IMR-90 (cell line): Measurements from ENCODE around the gene MEGF6. TPM values are rescaled to one million over a fixed set of nuclear protein-coding genes. Genes with fewer than 3 reads are reported as not detected.

ENCODE experiments used
- ATAC-seq: fragments of 200-7000 bp; cut with Tn5 transposase; 2 replicates; pipeline ENCODE4 v1.9.1; 2020; ENCODE audit warnings: low read depth, mild to moderate bottlenecking, moderate library complexity
- BruUV-seq: library from RNA; stranded (reverse); fragments of 400-500 nt; replicated peaks from 2 replicates; lab custom pipeline; 2021; lab: Mats Ljungman, UMichigan
- CTCF ChIA-PET: fragments of 300-600 bp; formaldehyde crosslinking; extraction: SDS; loops from one replicate; lab custom pipeline; 2021; ENCODE audit warnings: antibody characterized with exemption; lab: Yijun Ruan, JAX
- POLR2A ChIA-PET: fragments of 300-600 bp; sonication (Branson Sonifier 250); formaldehyde crosslinking; loops from one replicate; lab custom pipeline; 2022; ENCODE audit warnings: antibody characterized with exemption; ENCODE audit not compliant: unreplicated experiment; lab: Charles Lee
- DNase-seq: peaks from one replicate; pipeline ENCODE4 v3.0.0; 2013
- H2AFZ ChIP-seq: replicated peaks from 2 replicates; pipeline ENCODE3; 2013; ENCODE audit warnings: low read length, mild to moderate bottlenecking; ENCODE audit not compliant: poor library complexity
- H2AK5ac ChIP-seq: 2 replicates; pipeline ENCODE4 v1.6.1; 2013; ENCODE audit warnings: low read depth, low read length, inconsistent platforms
- H2AK9ac ChIP-seq: replicated peaks from 2 replicates; pipeline ENCODE3; 2013; ENCODE audit warnings: mild to moderate bottlenecking, low read depth, low read length, moderate library complexity; ENCODE audit not compliant: poor library complexity
- H2BK120ac ChIP-seq: 2 replicates; pipeline ENCODE4 v1.6.1; 2013; ENCODE audit warnings: low read depth, low read length, inconsistent platforms
- H2BK15ac ChIP-seq: 3 replicates; pipeline ENCODE4 v1.6.1; 2013; ENCODE audit warnings: low read depth, low read length, inconsistent platforms
- H2BK20ac ChIP-seq: 2 replicates; pipeline ENCODE4 v1.6.1; 2013; ENCODE audit warnings: low read depth, mild to moderate bottlenecking, inconsistent platforms, low read length, moderate library complexity
- H2BK5ac ChIP-seq: 2 replicates; pipeline ENCODE4 v1.6.1; 2013; ENCODE audit warnings: mild to moderate bottlenecking, low read depth, low read length, inconsistent platforms; ENCODE audit not compliant: poor library complexity, severe bottlenecking
- H3K14ac ChIP-seq: replicated peaks from 2 replicates; pipeline ENCODE4 v1.6.1; 2013; ENCODE audit warnings: low read depth, low read length, inconsistent platforms
- H3K18ac ChIP-seq: 2 replicates; pipeline ENCODE4 v1.6.1; 2013; ENCODE audit warnings: low read depth, low read length, control low read depth
- H3K23ac ChIP-seq: 2 replicates; pipeline ENCODE4 v1.6.1; 2013; ENCODE audit warnings: low read depth, low read length, inconsistent platforms
- H3K27ac ChIP-seq: 2 replicates; pipeline ENCODE4 v1.5.1; 2013; ENCODE audit warnings: mild to moderate bottlenecking, control low read depth, low read length; ENCODE audit not compliant: insufficient read depth
- H3K27me3 ChIP-seq: 2 replicates; pipeline ENCODE4 v1.6.1; 2013; ENCODE audit warnings: low read length; ENCODE audit not compliant: control insufficient read depth, insufficient read depth
- H3K36me3 ChIP-seq: 2 replicates; pipeline ENCODE4 v1.6.1; 2013; ENCODE audit warnings: low read length, mixed read lengths; ENCODE audit not compliant: control insufficient read depth, insufficient read depth
- H3K4ac ChIP-seq: 2 replicates; pipeline ENCODE4 v1.6.1; 2013; ENCODE audit warnings: low read depth, low read length, inconsistent platforms
- H3K4me1 ChIP-seq: 2 replicates; pipeline ENCODE4 v1.6.1; 2013; ENCODE audit warnings: low read length, mixed read lengths; ENCODE audit not compliant: control insufficient read depth, insufficient read depth
- H3K4me2 ChIP-seq: 2 replicates; pipeline ENCODE4 v1.6.1; 2013; ENCODE audit warnings: low read depth, mild to moderate bottlenecking, control low read depth, low read length, moderate library complexity
- H3K4me3 ChIP-seq: 2 replicates; pipeline ENCODE4 v1.5.1; 2013; ENCODE audit warnings: low read depth, mild to moderate bottlenecking, control low read depth, low read length, moderate library complexity; ENCODE audit not compliant: insufficient read depth
- H3K56ac ChIP-seq: 2 replicates; pipeline ENCODE4 v1.6.1; 2013; ENCODE audit warnings: low read length, inconsistent platforms; ENCODE audit not compliant: insufficient read depth; ENCODE audit errors: extremely low read depth
- H3K79me1 ChIP-seq, 2 experiments: 2 replicates each; pipeline ENCODE4 v1.6.1; 2013; ENCODE audit warnings: low read length in 2 of 2, inconsistent platforms in 1 of 2, low read depth in 1 of 2
- H3K9ac ChIP-seq: 2 replicates; pipeline ENCODE4 v1.6.1; 2013; ENCODE audit warnings: low read depth, low read length, control low read depth
- H3K9me1 ChIP-seq: 2 replicates; pipeline ENCODE4 v1.6.1; 2013; ENCODE audit warnings: low read length, inconsistent platforms; ENCODE audit not compliant: insufficient read depth
- H3K9me3 ChIP-seq: 2 replicates; pipeline ENCODE4 v1.6.1; 2013; ENCODE audit warnings: low read length; ENCODE audit not compliant: control insufficient read depth, insufficient read depth
- H4K20me1 ChIP-seq: 2 replicates; pipeline ENCODE4 v1.6.1; 2013; ENCODE audit warnings: low read length, inconsistent platforms; ENCODE audit not compliant: insufficient read depth
- H4K5ac ChIP-seq: 2 replicates; pipeline ENCODE4 v1.6.1; 2013; ENCODE audit warnings: mild to moderate bottlenecking, low read depth, low read length, control low read depth
- H4K8ac ChIP-seq, 2 experiments: 2 replicates each; pipeline ENCODE4 v1.6.1; 2013; ENCODE audit warnings: low read depth in 2 of 2, low read length in 2 of 2, control low read depth in 1 of 2, inconsistent platforms in 1 of 2
- H4K91ac ChIP-seq: 2 replicates; pipeline ENCODE4 v1.6.1; 2013; ENCODE audit warnings: low read depth, low read length, inconsistent platforms; ENCODE audit not compliant: insufficient read depth
- BHLHE40 ChIP-seq: fragments of 150-350 bp; IDR thresholded peaks from 2 replicates; pipeline ENCODE4 v1.6.1; 2016; ENCODE audit warnings: mild to moderate bottlenecking, low read depth, low read length
- CEBPB ChIP-seq: IDR thresholded peaks from 2 replicates; pipeline ENCODE4 v1.6.1; 2012; ENCODE audit warnings: low read depth, low read length, improper control_type of control experiment
- CHD1 ChIP-seq: IDR thresholded peaks from 2 replicates; pipeline ENCODE4 v1.6.1; 2012; ENCODE audit warnings: low read depth, low read length, improper control_type of control experiment
- FOS ChIP-seq: fragments of 150-350 bp; IDR thresholded peaks from 2 replicates; pipeline ENCODE4 v1.6.1; 2016; ENCODE audit warnings: low read depth, low read length
- MAFK ChIP-seq: IDR thresholded peaks from 2 replicates; pipeline ENCODE4 v1.6.1; 2012; ENCODE audit warnings: low read depth, low read length, improper control_type of control experiment
- MAZ ChIP-seq: IDR thresholded peaks from 2 replicates; pipeline ENCODE4 v1.6.1; 2012; ENCODE audit warnings: low read depth, mild to moderate bottlenecking, low read length, improper control_type of control experiment, moderate library complexity, borderline replicate concordance
- MXI1 ChIP-seq: IDR thresholded peaks from 2 replicates; pipeline ENCODE4 v1.6.1; 2012; ENCODE audit warnings: low read depth, mild to moderate bottlenecking, low read length, moderate library complexity, borderline replicate concordance
- NFE2L2 ChIP-seq: fragments of 150-350 bp; IDR thresholded peaks from 2 replicates; pipeline ENCODE4 v1.6.1; 2016; ENCODE audit warnings: low read depth, mild to moderate bottlenecking, low read length
- POLR2A ChIP-seq: IDR thresholded peaks from 2 replicates; pipeline ENCODE4 v1.6.1; 2012; ENCODE audit warnings: mild to moderate bottlenecking, low read depth, low read length
- RCOR1 ChIP-seq: IDR thresholded peaks from 2 replicates; pipeline ENCODE4 v1.6.1; 2012; ENCODE audit warnings: mild to moderate bottlenecking, low read length, improper control_type of control experiment; ENCODE audit not compliant: insufficient replicate concordance
- RFX5 ChIP-seq: IDR thresholded peaks from 2 replicates; pipeline ENCODE4 v1.8.0; 2012; ENCODE audit warnings: low read depth, mild to moderate bottlenecking, low read length, moderate library complexity
- SMC3 ChIP-seq: fragments of 150-350 bp; IDR thresholded peaks from 2 replicates; pipeline ENCODE4 v1.6.1; 2016; ENCODE audit warnings: low read depth, mild to moderate bottlenecking, antibody characterized with exemption, low read length, moderate library complexity
- WGBS, 2 experiments: methylation state at CpG; one replicate each; pipeline versions ENCODE4 v1.1.5 to v1.1.7; 2013; ENCODE audit warnings: missing lambda C conversion rate in 2 of 2; ENCODE audit not compliant: insufficient read length in 1 of 2; ENCODE audit errors: extremely low coverage in 2 of 2; 5-methylcytosine and 5-hydroxymethylcytosine counted together
- dilution Hi-C: fragments of 300-500 bp; cut with HindIII; formaldehyde crosslinking; loops from one replicate; pipeline ENCODE4 v1.14.3; 2018; ENCODE audit warnings: low sequenced_read_pairs; ENCODE audit not compliant: unreplicated experiment
- in situ Hi-C: fragments of 300-500 bp; cut with MboI; formaldehyde crosslinking; loops from 3 replicates; pipeline ENCODE4 v1.14.3; 2019; ENCODE audit warnings: low sequenced_read_pairs, inconsistent platforms, mixed read lengths
- intact Hi-C: fragments of 100-400 bp; cut with micrococcal nuclease; formaldehyde crosslinking; loops from 2 replicates; pipeline ENCODE4 v1.10.0; 2022
- polyA plus RNA-seq, 3 experiments: library from polyadenylated mRNA; depleted of rRNA; stranded (reverse); fragments of >200 nt; gene quantifications; 2 replicates each; pipeline ENCODE4 v1.2.3, GENCODE V29; 2012; ENCODE audit warnings: low replicate concordance in 1 of 3
- total RNA-seq: library from RNA; depleted of rRNA; stranded (reverse); fragments of >200 nt; gene quantifications from 2 replicates; pipeline ENCODE4 v1.2.3, GENCODE V29; 2012
- TF ChIP-seq, protein P1 (sequence below): fragments of 150-350 bp; IDR thresholded peaks from 2 replicates; pipeline ENCODE4 v1.6.1; 2016; ENCODE audit warnings: low read depth, mild to moderate bottlenecking, low read length, moderate library complexity, borderline replicate concordance
- TF ChIP-seq, protein P2 (sequence below): fragments of 150-350 bp; IDR thresholded peaks from 2 replicates; pipeline ENCODE4 v1.6.1; 2017; ENCODE audit warnings: mild to moderate bottlenecking, antibody characterized with exemption, low read length, low read depth
- TF ChIP-seq, protein P3 (sequence below): conservative IDR thresholded peaks from 2 replicates; pipeline ENCODE4 v1.5.1; 2012; ENCODE audit warnings: mild to moderate bottlenecking, low read depth, low read length, improper control_type of control experiment

Gene MEGF6
- total and polyA plus RNA-seq, 2 of the 4 experiments (the other 2 are of a cell fraction), result 0.72 to 4.1 TPM

DNA sequence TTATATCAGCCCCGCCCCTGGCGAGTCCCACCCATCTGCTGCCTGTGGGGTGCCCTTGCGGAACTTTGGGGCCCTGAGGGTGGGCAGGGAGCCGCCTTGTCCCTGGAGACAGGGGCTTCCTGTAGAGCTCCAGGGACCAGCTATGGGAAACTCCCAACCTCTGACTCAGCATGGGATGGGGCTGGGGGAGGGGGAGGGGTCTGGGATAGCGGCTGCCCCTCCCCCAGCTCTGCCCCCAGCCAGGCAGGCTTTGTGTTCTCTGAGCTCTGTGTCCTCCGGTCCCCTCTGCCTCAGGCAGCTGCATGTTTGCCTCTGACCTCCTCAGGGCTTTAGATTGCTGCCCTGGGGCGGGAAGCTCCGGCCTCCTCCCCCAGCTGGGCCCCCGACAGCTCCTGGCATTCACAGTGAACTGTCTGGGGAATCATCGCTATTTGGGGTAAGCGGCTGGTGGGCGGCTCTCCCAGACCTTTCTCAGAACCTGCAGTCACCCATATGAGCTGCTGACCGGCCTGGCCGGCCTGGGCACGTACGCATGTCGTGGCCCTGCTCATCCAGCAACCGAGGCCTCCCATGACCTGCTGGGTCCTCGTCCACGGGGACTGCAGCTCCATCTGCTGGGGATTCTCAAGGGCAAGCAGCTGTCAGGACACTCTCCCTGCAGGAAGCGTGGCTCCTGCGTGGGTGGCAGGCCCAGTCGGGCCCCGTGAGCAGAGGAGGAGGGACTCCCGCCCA lies 139.8 kb downstream of the MEGF6 start:
- no peak overlapping the region for H3K18ac ChIP-seq
- H4K91ac ChIP-seq, result no peak overlapping the region
- H2AK5ac ChIP-seq, result no peak overlapping the region
- no peak overlapping the region for H3K23ac ChIP-seq
- H3K14ac ChIP-seq, result no peak overlapping the region
- POLR2A ChIA-PET, result no interaction called here
- dilution Hi-C loops, result no loop called here
- H3K36me3 ChIP-seq, result no peaks in the 10 kb centered on the region
- intact Hi-C loops, result no loop called here
- H2AFZ ChIP-seq, result peak overlapping the region; percentile 12
- H3K27ac ChIP-seq, result no peak overlapping the region
- peak; percentile 53 for ATAC-seq
- no peak overlapping the region for H2BK20ac ChIP-seq
- no peak overlapping the region for H2BK5ac ChIP-seq
- H3K4me3 ChIP-seq, result no peak overlapping the region
- BruUV-seq, result no TSS peak
- H4K8ac ChIP-seq, result no peak overlapping the region
- H3K4me1 ChIP-seq, result peaks cover 11% of the 10 kb centered on the region
- no peak overlapping the region for H4K5ac ChIP-seq
- CTCF ChIA-PET, result interaction anchor here (0.8 to 2.4 kb wide), 5 partner anchors 8 to 147 kb away, joined by 3 to 12 read pairs (median 3); no protein-coding TSS in a partner anchor
- H3K4me2 ChIP-seq, result no peak overlapping the region
- peak overlapping the region; percentile 11 for H2AK9ac ChIP-seq
- H3K9ac ChIP-seq, result no peak overlapping the region
- peaks cover 3% of the 10 kb centered on the region; the same call in 1 of the 2 replicates for H3K9me1 ChIP-seq
- H2BK15ac ChIP-seq, result no peak overlapping the region
- H3K56ac ChIP-seq, result no peak overlapping the region
- no peaks in the 10 kb centered on the region for H3K9me3 ChIP-seq
- no peak overlapping the region for H3K4ac ChIP-seq
- in situ Hi-C loops, result no loop called here
- no peaks in the 10 kb centered on the region; the same call in 1 of the 2 replicates for H3K27me3 ChIP-seq
- DNase-seq, result peak; percentile 53
- WGBS, 2 experiments, result 56% methylated on average over 8 of the region's 25 CpGs; no CpG with 5 or more reads in 1 of the 2 experiments
- no peaks in the 10 kb centered on the region for H3K79me1 ChIP-seq
- no peaks in the 10 kb centered on the region; the same call in 1 of the 2 replicates for H4K20me1 ChIP-seq
- no peak overlapping the region for H2BK120ac ChIP-seq
- TF ChIP-seq MXI1 (no peak), CEBPB (no peak), SMC3 (peak; percentile 18; the same call in 1 of the 2 replicates), FOS (no peak), RFX5 (no peak), NFE2L2 (no peak), BHLHE40 (no peak), MAZ (peak; percentile 7; the same call in 1 of the 2 replicates), CHD1 (no peak), POLR2A (no peak), MAFK (no peak), RCOR1 (no peak)
- TF ChIP-seq, protein P1, sequence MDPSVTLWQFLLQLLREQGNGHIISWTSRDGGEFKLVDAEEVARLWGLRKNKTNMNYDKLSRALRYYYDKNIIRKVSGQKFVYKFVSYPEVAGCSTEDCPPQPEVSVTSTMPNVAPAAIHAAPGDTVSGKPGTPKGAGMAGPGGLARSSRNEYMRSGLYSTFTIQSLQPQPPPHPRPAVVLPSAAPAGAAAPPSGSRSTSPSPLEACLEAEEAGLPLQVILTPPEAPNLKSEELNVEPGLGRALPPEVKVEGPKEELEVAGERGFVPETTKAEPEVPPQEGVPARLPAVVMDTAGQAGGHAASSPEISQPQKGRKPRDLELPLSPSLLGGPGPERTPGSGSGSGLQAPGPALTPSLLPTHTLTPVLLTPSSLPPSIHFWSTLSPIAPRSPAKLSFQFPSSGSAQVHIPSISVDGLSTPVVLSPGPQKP, result no peak
- TF ChIP-seq, protein P2, sequence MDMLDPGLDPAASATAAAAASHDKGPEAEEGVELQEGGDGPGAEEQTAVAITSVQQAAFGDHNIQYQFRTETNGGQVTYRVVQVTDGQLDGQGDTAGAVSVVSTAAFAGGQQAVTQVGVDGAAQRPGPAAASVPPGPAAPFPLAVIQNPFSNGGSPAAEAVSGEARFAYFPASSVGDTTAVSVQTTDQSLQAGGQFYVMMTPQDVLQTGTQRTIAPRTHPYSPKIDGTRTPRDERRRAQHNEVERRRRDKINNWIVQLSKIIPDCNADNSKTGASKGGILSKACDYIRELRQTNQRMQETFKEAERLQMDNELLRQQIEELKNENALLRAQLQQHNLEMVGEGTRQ, result no peak
- TF ChIP-seq, protein P3, sequence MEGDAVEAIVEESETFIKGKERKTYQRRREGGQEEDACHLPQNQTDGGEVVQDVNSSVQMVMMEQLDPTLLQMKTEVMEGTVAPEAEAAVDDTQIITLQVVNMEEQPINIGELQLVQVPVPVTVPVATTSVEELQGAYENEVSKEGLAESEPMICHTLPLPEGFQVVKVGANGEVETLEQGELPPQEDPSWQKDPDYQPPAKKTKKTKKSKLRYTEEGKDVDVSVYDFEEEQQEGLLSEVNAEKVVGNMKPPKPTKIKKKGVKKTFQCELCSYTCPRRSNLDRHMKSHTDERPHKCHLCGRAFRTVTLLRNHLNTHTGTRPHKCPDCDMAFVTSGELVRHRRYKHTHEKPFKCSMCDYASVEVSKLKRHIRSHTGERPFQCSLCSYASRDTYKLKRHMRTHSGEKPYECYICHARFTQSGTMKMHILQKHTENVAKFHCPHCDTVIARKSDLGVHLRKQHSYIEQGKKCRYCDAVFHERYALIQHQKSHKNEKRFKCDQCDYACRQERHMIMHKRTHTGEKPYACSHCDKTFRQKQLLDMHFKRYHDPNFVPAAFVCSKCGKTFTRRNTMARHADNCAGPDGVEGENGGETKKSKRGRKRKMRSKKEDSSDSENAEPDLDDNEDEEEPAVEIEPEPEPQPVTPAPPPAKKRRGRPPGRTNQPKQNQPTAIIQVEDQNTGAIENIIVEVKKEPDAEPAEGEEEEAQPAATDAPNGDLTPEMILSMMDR, result peak; percentile 47
